BE2C (cell line): ENCODE measurements around the gene SGCA.
A peak's percentile ranks its signal among the peaks of the same experiment; 100 is the strongest.

Experiments used
- DNase-seq: peaks from one replicate; pipeline ENCODE4 v3.0.0-alpha.2; 2020
- H3K27me3 ChIP-seq: fragments of 250-450 bp; sonication (Bioruptor Pico); 2 replicates; pipeline ENCODE4 v1.5.1; 2020; ENCODE audit warnings: mild to moderate bottlenecking
- H3K36me3 ChIP-seq: fragments of 250-450 bp; sonication (Bioruptor Pico); 2 replicates; pipeline ENCODE4 v1.5.1; 2020; ENCODE audit warnings: mild to moderate bottlenecking
- H3K4me1 ChIP-seq: fragments of 250-450 bp; sonication (Bioruptor Pico); 2 replicates; pipeline ENCODE4 v1.5.1; 2020
- H3K4me3 ChIP-seq: 2 replicates; pipeline ENCODE4 v1.5.1; 2011; ENCODE audit warnings: low read depth, low read length
- H3K9me3 ChIP-seq: fragments of 250-450 bp; sonication (Bioruptor Pico); 2 replicates; pipeline ENCODE4 v1.5.1; 2020
- CTCF ChIP-seq: IDR thresholded peaks from 2 replicates; pipeline ENCODE4 v1.5.1; 2012; ENCODE audit warnings: mild to moderate bottlenecking, low read depth, low read length

The SGCA gene

GRCh38 chr17:50129353-50129727 is 36.5 kb upstream of the SGCA start:
- H3K4me3 ChIP-seq = peak overlapping the region; percentile 23
- H3K4me1 ChIP-seq = peaks cover 20% of the 10 kb centered on the region
- no peak for DNase-seq
- TF ChIP-seq CTCF = no peak
- H3K36me3 ChIP-seq = peaks cover 3% of the 10 kb centered on the region; the same call in 1 of the 2 replicates
- H3K27me3 ChIP-seq = peaks cover 7% of the 10 kb centered on the region
- no peaks in the 10 kb centered on the region for H3K9me3 ChIP-seq

GRCh38 chr17:50129728-50130558 is 35.9 kb upstream of the SGCA start, which contains the start of gene SAMD14:
SAMD14 (minus strand) TSS chr17:50130160; CDS start chr17:50124959, 5,201 bp downstream.
- TF ChIP-seq CTCF = no peak
- no peaks in the 10 kb centered on the region for H3K9me3 ChIP-seq
- H3K27me3 ChIP-seq = peaks cover 7% of the 10 kb centered on the region
- peak within 1 kb of the TSS; percentile 50 for H3K4me3 ChIP-seq
- H3K36me3 ChIP-seq = peaks cover 8% of the 10 kb centered on the region
- H3K4me1 ChIP-seq = peaks cover 22% of the 10 kb centered on the region
- DNase-seq = peak; percentile 51

- no peak for TF ChIP-seq CTCF
- H3K27me3 ChIP-seq = peaks cover 7% of the 10 kb centered on the region
- H3K36me3 ChIP-seq = peaks cover 13% of the 10 kb centered on the region
Measured at GRCh38 chr17:50130559-50131305, 35.1 kb upstream of the SGCA start.

GRCh38 chr17:50132104-50132794 is 33.6 kb upstream of the SGCA start:
- Histone ChIP-seq H3K9me3 (no peaks in the 10 kb centered on the region), H3K36me3 (peaks cover 29% of the 10 kb centered on the region), H3K4me3 (no peak overlapping the region), H3K27me3 (peaks cover 7% of the 10 kb centered on the region), H3K4me1 (peaks cover 22% of the 10 kb centered on the region)
- no peak for DNase-seq
- no peak for TF ChIP-seq CTCF

More at GRCh38 chr17:50130559-50131305, 35.1 kb upstream of the SGCA start:
- DNase-seq = no peak
- Histone ChIP-seq H3K9me3 (no peaks in the 10 kb centered on the region), H3K4me1 (peaks cover 22% of the 10 kb centered on the region), H3K4me3 (peak overlapping the region; percentile 50; the same call in 1 of the 2 replicates)

- Histone ChIP-seq H3K36me3 (peaks cover 38% of the 10 kb centered on the region), H3K27me3 (peaks cover 7% of the 10 kb centered on the region), H3K9me3 (no peaks in the 10 kb centered on the region), H3K4me1 (peaks cover 22% of the 10 kb centered on the region), H3K4me3 (no peak overlapping the region)
- peak; percentile 79 for DNase-seq
- no peak for TF ChIP-seq CTCF
Measured at GRCh38 chr17:50133028-50133768, 32.6 kb upstream of the SGCA start.
